ENCODE data around the gene CCDC57.
A peak's percentile ranks its signal among the peaks of the same experiment; 100 is the strongest.

CCDC57 gene

GRCh38 chr17:82100502-82101298 is 111.9 kb downstream of the CCDC57 start:
- DNase-seq (ENCODE audit: low read depth): no peak
- no peak for TF ChIP-seq CTCF (IDR thresholded peaks at IDR 0.05; ENCODE audit: low read depth, low read length, missing control alignments)
- H3K4me3 ChIP-seq (ENCODE audit: low read depth, low read length): peak overlapping the region; percentile 89

DNA sequence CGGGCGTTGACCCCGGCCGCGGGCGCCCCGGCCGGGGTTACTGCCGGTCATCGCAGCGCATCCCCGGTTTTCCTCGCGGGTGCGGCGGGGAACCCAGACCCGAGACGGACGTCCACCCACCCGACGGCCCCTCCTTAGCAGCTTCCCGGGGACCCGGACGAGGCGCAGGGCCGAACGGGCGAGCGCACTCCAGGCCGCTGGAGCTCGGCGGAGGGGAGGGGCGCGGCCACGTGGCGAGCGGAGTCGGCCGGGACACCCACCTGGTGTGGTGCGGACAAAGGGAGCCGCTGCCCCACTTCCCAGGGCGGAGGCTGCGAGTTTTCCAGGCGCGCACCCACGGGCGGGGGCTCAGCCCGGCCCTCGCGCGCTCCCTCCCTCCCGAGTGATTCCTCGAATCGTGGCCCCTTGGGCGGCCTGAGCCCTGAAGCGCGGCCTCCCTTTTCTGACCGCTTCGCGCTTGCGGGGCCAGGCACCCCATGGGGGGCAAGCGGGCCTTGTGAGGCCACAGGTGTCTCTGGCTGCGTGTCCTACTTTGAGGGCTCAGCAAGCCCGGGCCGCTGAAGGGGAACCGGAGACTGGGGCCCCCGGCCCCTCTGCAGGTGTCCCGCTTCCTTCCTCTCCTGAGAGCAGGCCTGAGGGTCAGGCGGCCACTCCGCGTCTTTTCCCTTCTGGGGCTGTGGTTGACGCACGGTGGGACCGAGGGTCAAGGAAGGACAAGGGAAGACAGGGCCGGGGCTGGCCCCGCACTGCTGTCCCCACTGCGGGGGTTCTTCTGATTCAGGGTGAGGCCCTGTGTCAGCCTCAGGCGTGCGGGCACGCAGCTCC is 113.5 kb downstream of the CCDC57 start:
- no peak for TF ChIP-seq CTCF (IDR thresholded peaks at IDR 0.05; ENCODE audit: low read depth, low read length, missing control alignments)
- H3K4me3 ChIP-seq (ENCODE audit: low read depth, low read length): peak overlapping the region; percentile 89
- no peak for DNase-seq (ENCODE audit: low read depth)

GRCh38 chr17:82098169-82098938 is 114.3 kb downstream of the CCDC57 start, which contains the start of gene FASN:
Gene FASN (minus strand): TSS chr17:82098236. CDS start chr17:82096445, 1,791 bp downstream.
- H3K4me3 ChIP-seq (ENCODE audit: low read depth, low read length): peak within 1 kb of the TSS; percentile 89
- TF ChIP-seq CTCF (IDR thresholded peaks at IDR 0.05; ENCODE audit: low read depth, low read length, missing control alignments): peak; percentile 29
- peak; percentile 75 for DNase-seq (ENCODE audit: low read depth)

GRCh38 chr17:82097919-82098168 is 114.8 kb downstream of the CCDC57 start:
- peak overlapping the region; percentile 88 for H3K4me3 ChIP-seq (ENCODE audit: low read depth, low read length)
- TF ChIP-seq CTCF (IDR thresholded peaks at IDR 0.05; ENCODE audit: low read depth, low read length, missing control alignments): no peak
- no peak for DNase-seq (ENCODE audit: low read depth)

DNA sequence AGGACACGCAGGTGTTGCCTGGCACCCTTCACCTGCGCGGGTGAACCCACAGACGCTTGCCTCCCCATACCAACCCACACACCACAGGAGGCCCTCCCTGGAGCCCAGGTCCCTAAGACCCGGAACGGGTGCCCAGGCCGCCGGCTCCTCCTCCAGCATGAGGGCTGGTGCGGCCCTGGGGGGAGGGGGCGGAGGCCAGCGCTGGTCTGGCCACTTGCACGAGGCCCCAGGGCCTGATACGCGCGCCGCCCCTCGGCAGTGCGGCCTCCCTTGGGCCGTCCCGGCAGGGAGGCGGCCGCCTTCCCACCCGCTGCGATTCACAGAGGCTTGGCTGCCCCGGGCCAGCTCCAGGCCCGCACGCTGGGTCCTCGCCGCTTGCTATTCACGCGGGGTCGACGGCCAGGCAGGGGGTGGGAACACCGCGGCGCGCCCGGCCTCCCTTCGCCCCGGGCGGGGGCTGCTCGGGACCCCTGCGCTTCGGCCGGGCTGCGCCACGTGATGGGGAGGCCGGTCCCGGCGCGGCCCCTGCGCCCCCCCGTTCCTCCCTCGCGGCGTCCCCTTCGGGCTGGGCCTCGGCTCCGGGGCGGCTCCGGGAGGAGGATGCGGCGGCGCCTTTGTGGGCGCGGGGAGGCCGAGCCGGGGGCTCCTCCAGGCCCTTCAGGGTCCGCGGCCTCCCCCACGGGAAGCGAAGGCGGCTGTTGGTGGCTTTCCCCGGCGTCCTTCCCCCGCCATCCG is 115.3 kb downstream of the CCDC57 start:
- H3K4me3 ChIP-seq (ENCODE audit: low read depth, low read length): peak overlapping the region; percentile 88
- DNase-seq (ENCODE audit: low read depth): no peak
- no peak for TF ChIP-seq CTCF (IDR thresholded peaks at IDR 0.05; ENCODE audit: low read depth, low read length, missing control alignments)

DNA sequence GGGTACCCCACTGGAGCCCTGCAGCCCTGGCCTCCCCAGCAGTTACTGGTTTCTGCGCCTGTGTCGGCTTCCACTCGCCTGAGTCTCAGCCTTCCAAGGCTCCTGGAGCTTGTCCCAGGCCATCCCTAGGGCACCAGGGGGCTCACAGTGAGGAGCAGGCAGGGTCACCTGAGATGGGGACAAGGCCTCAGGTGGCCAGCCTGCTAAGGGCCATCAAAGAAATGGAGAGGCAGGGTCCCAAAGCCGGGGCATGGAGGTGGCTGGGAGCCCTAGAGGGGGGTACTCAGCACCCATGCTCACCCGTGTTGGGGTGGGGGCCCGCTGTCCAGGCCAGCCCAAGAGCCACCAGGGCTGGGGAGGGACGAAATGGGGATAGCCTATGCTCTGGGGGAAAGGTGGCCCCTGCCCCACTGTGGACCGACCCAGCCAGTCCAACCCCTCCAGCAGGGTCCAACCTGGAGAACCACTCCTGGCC is 115.9 kb downstream of the CCDC57 start:
- no peak for DNase-seq (ENCODE audit: low read depth)

More for the DNA sequence above, 115.9 kb downstream of the CCDC57 start:
- no peak for TF ChIP-seq CTCF (IDR thresholded peaks at IDR 0.05; ENCODE audit: low read depth, low read length, missing control alignments)
- peak overlapping the region; percentile 88 for H3K4me3 ChIP-seq (ENCODE audit: low read depth, low read length)

All from GM12864 (cell line).